Kidney epithelial cell (primary cell): ENCODE measurements around the gene KRT80. TPM values are rescaled to one million over a fixed set of nuclear protein-coding genes. Genes with fewer than 3 reads are reported as not detected.

ENCODE experiments used
- DNase-seq: peaks from one replicate; pipeline ENCODE4 v3.0.0-alpha.2; 2010; ENCODE audit warnings: low read depth
- H3K27me3 ChIP-seq: 2 replicates; pipeline ENCODE4 v1.6.0; 2011; ENCODE audit warnings: low read length; ENCODE audit not compliant: control insufficient read depth, insufficient read depth
- H3K36me3 ChIP-seq: 2 replicates; pipeline ENCODE4 v1.5.1; 2011; ENCODE audit warnings: low read length; ENCODE audit not compliant: control insufficient read depth, insufficient read depth
- H3K4me3 ChIP-seq: 2 replicates; pipeline ENCODE4 v1.5.1; 2011; ENCODE audit warnings: low read depth, mild to moderate bottlenecking, control low read depth, low read length
- CTCF ChIP-seq: IDR thresholded peaks from 2 replicates; pipeline ENCODE4 v1.5.1; 2011; ENCODE audit warnings: mild to moderate bottlenecking, moderate library complexity, low read length, control low read depth, inconsistent platforms; ENCODE audit not compliant: insufficient read depth, poor library complexity, severe bottlenecking
- total RNA-seq: library from RNA; depleted of rRNA; stranded (reverse); fragments of >200 nt; gene quantifications from 2 replicates; pipeline ENCODE4 v1.2.3, GENCODE V29; 2015

The KRT80 gene
- total RNA-seq, 1 donor from 2014 or later: 19.4 TPM

DNA sequence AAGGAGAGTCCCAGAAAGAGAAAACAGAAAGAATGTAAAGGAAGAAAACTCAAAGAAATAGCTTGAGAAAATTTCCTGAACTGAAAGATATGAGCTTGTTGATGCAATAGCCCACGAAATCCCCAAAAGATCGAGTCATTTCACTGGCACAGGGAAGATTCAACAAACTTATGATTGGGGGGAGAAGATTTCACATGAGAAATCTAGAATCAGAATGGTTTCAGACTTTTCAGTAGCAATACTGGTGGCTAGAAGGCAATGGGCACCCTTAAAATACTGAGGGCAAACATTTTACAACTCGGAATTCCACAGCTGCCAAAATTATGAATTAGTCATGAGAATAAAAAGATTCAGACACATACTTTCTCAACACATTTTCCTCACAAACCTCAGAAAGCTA is 32.3 kb upstream of the KRT80 start:
- TF ChIP-seq CTCF: no peak
- no peak for DNase-seq
- H3K36me3 ChIP-seq: no peaks in the 10 kb centered on the region
- no peak overlapping the region for H3K4me3 ChIP-seq
- H3K27me3 ChIP-seq: no peaks in the 10 kb centered on the region

DNA sequence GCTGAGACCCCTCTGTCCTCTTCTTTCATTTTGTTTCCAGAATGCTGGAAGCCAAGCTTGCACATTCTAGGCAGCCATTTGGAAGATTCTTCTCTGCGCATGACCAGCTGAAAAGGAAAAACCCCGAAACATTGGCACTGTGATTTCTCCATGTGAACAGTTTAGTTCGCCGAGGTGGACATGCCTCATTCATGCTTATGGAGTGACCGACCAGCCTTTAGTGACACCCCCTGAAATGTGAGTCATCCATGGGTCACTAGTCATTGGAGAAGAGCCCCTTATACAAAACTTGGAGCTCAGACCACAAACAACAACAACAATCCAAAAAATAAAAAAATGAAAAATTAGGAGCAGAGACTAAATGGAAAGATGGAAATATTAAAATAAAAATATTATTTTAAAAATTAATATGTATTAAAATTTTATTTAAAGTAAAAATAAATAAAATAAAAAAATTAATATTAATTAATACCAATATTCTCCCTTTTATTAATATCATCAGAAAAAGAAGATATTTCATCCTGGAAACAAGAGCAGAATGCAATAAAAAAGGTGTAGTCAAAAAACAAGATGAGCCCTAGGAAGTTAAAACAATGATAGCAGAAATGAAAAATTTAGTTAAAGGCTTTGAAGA is 31.7 kb upstream of the KRT80 start:
- H3K36me3 ChIP-seq: no peaks in the 10 kb centered on the region
- no peaks in the 10 kb centered on the region for H3K27me3 ChIP-seq
- TF ChIP-seq CTCF: no peak
- no peak for DNase-seq
- H3K4me3 ChIP-seq: no peak overlapping the region

- Histone ChIP-seq H3K4me3 (no peak overlapping the region), H3K36me3 (no peaks in the 10 kb centered on the region), H3K27me3 (no peaks in the 10 kb centered on the region)
- DNase-seq: no peak
- no peak for TF ChIP-seq CTCF
Observed at GRCh38 chr12:52222692-52223091, 30.9 kb upstream of the KRT80 start.

DNA sequence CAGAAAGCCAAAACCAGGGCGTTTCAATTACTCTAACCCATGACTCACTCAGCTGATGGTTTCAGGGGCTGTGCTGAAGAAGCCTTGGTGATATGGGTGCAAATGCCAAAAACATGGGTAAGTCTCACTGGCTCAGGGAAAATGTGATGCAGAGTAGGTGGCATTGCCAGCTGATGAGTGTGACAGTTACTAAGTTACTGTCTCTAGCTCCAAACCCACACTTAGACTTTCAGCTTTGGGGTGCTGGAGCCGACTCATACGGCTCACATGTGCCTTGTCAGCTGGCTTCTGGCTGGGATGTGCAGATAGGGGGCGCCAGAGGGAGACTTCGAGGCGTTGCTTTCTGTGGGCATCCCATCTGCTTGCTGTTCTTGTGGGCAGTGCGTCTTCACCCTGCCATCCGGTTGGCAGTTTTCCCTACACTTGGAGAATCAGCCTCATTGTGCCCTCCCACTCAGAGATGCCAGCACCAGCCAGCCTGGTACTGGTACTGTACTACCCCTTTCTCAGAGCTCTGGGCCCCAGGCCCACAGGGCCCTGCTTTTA is 30.2 kb upstream of the KRT80 start:
- H3K36me3 ChIP-seq: no peaks in the 10 kb centered on the region
- DNase-seq: no peak
- TF ChIP-seq CTCF: peak; percentile 84
- no peaks in the 10 kb centered on the region for H3K27me3 ChIP-seq
- no peak overlapping the region for H3K4me3 ChIP-seq

GRCh38 chr12:52221070-52221781 is 29.4 kb upstream of the KRT80 start:
- TF ChIP-seq CTCF: no peak
- H3K4me3 ChIP-seq: no peak overlapping the region
- no peaks in the 10 kb centered on the region for H3K36me3 ChIP-seq
- no peaks in the 10 kb centered on the region for H3K27me3 ChIP-seq
- no peak for DNase-seq
